Cerebellar nuclear complex (tissue), 1 donor: ENCODE data around the gene RAET1L.
"Not testable (repeated sequence)": the region's sequence is repeated elsewhere in the genome, so short reads cannot be mapped to it uniquely, and the experiment has no call there.

Experiments
- DNase-seq, 2 experiments: peaks; one replicate each; lab custom pipeline; 2025; lab: John Stamatoyannopoulos, UW

RAET1L gene

DNA sequence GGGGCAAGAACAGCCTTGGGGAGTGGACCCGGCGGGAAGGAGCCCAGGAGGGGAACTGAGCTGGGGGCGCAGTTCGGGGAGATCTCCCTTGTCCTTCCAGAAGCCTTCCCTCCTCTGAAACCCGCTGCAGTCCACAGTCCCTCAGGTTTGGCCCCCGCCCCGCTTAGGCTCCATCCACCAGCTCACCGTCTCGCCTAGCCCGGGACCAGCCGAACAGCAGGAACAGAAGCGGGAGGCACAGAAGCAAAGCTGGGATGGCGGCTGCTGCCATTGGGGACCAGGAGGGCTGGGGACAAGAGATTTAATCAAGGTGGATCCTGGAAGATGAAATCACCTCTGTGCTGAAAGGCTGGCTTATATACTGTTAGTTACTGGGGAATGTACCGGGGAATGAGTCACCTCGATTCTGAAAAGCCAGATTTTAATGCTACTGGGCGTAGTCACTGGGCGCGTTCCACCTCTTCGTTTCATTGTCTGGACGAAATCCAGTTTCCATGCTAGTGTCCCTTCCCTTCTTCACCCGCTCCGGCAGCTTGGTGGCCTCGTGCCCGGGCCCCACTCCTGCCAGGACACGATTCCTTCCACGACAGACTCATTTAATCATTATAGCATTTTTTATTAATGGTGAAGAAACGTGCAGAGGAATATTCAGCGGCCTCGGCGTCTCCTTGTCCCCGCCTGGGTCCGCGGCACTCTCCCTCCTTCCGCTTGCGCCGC, at the start of gene RAET1L:
RAET1L (minus strand) TSS at position 332 of the 717 bp plus-strand sequence; CDS start at position 271, 61 bp downstream.
- DNase-seq = no peak

DNA sequence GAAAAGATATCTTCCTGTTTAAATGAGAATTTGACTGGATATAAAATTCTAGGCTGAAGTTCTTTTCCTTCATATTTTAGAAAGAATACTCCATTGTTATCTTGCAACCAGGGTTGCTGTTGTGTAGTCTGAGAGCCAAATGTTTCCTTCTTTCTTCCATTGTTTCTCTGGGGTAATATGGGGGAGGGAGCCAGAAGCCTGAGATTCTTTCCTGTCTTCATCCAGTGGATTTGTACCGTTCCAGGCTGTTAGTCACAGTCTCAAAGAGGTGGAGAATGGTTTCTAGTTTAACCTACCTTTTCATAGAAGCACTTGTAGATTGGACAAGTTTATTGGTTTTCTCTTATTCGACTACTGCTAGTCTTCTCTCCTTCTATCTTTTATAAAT, 49.7 kb upstream of the RAET1L start:
- DNase-seq = no peak

DNA sequence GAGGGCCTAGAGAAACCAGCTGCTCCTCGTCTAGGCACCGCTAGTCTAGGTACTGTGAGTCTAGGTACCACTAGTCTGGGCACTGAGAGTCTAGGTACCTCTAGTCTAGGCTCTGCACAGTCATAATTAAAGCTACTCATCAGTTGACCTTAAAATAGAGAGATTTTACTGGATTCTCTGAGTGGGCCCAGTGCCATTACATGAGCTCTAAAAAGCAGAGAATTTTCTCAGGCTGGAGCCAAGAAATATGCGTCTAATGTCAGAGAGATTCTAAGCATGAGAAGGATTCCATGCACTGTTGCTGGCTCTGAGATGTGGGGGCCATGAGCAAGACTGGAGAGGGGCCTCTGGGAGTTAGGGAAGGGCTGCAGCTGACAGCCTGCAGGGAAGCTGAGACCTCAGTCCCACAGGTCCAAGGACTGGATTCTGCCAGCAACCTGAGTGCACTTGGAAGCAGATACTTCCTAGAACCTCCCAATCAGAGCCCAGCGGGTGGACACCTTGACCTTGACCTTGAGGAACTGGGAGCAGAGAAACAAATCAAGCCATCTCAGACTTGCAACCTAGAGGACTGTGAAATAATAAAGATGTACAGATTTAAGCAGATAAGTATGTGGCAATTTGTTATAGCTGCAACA, 49.2 kb upstream of the RAET1L start:
- DNase-seq = not testable (repeated sequence)

DNA sequence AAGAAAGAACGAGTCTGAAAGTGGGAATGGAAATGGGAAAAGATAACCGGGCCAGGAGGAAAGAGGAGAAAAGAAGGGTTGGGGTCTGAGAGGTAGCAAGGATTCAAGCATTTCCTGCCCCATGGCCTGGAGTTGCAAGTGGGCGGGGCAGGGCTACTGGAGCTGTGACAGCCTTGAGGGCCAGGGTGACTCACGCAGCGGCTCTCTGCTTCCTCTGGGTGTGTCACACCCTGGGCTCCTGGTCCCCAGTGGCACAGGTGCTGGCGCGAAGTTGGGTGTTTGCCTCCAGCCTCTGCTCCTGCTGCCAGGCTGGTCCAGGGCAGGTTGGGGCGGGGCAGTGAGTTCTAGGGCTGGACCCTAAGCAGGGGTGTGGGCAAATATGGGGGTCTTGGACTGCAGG, 46.9 kb upstream of the RAET1L start:
- no peak for DNase-seq

DNA sequence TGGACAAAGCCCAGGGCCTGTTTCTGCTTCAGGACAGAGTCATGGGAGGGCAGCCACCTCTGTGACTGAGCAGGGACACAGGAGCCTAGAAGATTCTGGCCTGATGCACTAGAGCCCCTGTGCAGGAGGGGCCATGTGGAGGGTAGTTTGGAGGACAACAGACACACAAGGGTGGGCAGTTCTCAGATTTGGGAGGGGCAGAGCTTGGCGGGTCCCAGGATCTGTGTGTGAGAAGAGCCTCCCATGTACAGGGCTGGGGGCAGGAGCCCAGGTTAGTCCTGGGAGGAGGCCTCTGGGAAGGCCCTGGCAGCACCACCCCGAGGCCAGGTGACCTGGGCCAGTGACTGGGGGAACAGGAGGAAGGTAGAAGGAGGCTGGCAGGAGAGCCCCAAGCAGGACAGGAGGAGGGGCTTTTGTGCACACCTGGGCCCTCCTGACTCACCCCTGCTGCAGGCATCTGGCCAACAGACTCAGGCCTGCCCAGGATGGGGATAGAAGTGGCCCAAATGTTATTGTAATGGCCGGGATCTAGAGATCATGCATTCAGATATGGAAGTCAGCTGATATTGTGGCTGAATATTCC, 45.0 kb upstream of the RAET1L start:
- no peak for DNase-seq

DNA sequence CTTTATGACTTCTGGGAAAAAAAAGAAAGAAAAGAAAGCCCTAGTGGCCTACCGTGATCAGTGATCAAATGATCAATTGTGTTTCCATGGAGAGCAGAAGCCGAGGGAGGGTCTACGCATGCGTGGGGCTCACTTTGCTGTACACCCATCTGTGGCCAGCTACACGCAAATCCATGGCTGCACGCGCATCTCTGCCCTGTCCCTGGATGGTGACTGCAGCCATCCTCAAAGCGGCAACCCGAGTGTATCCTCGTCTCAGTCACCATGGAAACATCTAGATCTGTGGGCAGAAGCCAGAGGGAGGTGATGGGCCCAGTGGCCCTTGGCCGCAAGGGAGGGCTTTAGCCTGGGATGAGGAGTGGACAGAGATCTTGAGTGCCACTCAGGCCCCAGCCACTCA, 44.4 kb upstream of the RAET1L start:
- no peak for DNase-seq

- DNase-seq = no peak
These were observed 43.7 kb upstream of the RAET1L start, which contains the start of gene ULBP3 for GRCh38 chr6:150068720-150069648. Gene ULBP3 (minus strand): TSS chr6:150069121. CDS start chr6:150069066, 55 bp downstream.

GRCh38 chr6:150068151-150068550, 42.8 kb upstream of the RAET1L start:
- DNase-seq = no peak

- DNase-seq = no peak
These were observed 39.8 kb upstream of the RAET1L start for GRCh38 chr6:150065083-150065482.

DNA sequence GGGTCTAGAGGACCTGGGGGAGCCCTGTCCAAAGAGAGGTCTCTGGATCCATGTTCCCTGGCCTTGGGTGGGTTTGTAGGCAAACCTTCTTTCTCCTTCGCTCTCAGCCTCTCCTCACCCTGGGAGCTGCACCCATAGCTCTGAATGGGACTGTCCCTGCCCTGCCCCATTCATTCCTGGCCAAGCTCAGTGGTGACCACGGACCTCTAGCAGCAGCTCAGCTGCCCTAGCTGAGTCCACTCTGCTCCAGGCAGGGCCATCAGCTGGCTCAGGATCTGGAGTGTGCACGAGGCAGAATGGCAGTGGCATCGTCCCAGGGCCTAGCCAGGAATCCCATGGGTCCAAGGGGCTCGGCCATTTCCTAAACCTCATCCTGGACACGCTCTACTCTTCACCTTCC, 38.3 kb upstream of the RAET1L start:
- no peak for DNase-seq

GRCh38 chr6:150059973-150060372, 34.6 kb upstream of the RAET1L start:
- DNase-seq = not testable (repeated sequence)

- DNase-seq = no peak
These were observed 33.7 kb upstream of the RAET1L start for GRCh38 chr6:150058986-150059385.

DNA sequence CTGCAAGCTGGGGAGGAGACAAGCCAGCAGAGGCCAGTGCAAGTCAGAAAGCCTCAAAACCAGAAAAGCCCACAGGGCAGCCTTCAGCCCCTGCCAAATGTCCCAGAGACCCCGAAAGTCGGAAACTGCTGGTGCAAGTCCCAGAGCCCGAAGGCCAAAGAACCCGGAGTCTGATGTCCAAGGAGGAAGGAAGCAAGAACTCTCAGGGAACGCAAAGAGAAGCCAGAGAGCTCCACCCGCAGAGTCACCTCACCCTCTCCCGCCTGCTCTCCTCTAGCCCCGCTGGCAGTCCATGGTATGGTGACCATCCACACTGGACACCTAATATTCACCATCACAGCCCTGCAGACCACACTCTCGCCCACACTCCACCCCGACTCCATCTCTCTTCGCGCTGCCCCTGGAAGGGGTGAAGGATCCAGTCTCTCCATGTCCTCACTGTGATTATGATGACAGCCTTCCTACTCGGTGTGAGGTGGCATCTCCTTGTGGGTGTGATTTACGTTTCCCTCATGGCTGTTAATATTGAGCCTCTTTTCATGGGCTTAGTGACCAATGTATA, 33.0 kb upstream of the RAET1L start:
- DNase-seq = no peak

DNA sequence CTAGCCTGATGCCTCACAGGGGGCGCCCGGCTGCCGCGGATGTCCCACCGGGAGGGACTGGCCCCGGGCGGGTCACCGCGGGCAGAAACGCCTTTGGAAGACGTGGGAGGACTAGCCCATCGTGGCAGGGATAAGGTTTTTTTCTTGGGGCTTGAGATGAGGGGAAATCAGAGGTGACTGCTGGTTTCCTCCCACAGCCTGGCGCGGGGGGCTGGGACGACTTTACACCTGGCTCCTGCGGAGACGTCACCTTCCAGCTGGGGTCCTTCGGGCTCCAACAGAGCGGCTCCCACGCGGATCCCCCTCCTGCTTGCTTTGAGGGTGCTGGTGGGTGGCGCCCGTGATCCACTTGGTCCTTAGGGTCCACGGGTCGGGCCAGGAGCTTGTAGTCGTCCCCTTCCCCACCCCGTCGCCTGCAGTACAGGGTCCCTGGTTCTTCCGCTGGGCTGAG, 32.2 kb upstream of the RAET1L start:
- no peak for DNase-seq

DNA sequence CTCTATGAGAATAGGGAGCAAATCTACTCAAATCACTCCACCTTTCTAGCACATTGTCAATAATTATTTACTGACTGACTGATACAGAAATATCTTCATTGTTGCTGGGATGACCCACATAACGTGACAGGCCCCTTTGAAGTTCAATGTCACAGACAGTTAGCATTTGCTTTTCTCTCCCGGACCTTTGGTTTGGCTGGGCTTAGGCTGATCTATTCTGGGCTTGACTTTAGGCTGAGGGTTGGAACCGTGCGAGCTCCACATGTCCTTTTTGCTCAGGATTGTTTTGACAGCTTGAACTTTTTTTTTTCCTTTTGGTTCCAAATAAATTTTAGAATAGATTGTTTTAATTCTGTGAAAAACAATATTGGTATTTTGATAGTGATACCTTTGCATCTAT, 31.6 kb upstream of the RAET1L start:
- DNase-seq = no peak

DNA sequence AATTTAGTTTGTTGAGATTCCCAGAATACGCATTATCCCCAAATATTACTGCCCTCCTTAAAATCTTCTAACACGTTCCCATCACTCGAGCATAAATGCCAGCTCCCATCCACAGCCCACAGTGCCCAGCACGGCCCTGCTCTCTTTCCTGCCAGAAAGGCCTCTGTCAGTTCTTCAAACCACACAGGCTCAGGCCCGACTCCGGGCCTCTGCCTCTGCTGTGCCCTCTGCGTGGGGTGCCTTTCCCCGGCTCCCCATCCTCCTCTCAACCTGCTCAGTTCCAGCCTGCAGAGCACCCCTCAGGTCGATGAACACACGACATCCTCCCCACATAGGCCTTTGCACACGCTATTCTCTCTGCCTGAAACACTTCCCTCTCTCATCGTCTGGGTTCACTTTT, 30.8 kb upstream of the RAET1L start:
- DNase-seq = no peak

GRCh38 chr6:150055131-150055530, 29.8 kb upstream of the RAET1L start:
- no peak for DNase-seq

GRCh38 chr6:150053450-150053849, 28.1 kb upstream of the RAET1L start:
- no peak for DNase-seq

DNA sequence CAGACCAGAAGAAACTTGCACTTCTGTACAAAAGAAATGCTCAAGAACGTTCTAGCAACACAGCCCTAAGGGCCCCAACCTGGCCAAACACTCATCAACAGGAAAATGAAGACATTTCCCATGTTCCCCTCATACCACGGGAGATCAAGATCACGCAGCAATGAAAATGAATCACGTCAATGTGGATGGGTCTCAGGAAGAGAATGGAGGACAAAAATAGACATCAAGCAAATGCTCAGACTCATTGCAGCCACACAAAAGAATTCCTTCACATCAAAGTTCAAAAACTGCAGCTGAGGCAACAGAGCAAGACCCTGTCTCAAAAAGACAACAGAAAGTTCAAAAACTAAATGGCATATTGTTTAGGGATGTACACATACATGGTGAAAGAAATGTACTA, 25.5 kb upstream of the RAET1L start:
- DNase-seq = no peak

- DNase-seq = no peak
These were observed 22.8 kb upstream of the RAET1L start for GRCh38 chr6:150048099-150048498.

- DNase-seq = no peak
These were observed 21.6 kb upstream of the RAET1L start for GRCh38 chr6:150046943-150047342.
